T-helper 1 cell (primary cell): ENCODE measurements around the gene ASF1B.
A peak's percentile ranks its signal among the peaks of the same experiment; 100 is the strongest.

Source experiments
- DNase-seq, 5 donors: peaks; one replicate each; pipeline ENCODE4 v3.0.0-alpha.2; 2012 to 2020

The ASF1B gene

DNA sequence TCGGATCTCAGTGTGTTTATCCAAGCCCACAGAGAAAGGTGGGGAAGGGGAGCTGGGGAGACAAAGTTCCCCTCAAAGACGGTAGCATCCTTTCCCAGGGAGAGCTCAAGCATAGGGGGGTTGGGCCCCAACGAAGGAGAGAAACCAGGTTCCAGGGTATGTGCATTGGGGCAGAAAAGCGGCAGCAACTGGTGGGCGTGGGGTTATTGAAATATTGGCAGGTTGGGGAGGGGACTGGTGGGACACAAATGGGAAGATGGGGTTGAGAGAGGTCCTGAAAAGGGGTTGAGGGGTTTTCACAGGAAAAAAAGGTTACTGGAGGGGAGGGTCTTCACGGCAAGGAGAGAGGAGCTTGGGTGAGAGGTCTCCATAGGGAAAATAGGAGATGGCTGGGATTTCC, 1.0 kb downstream of the ASF1B start:
- DNase-seq: no peak

GRCh38 chr19:14127929-14128509, 8.4 kb downstream of the ASF1B start:
- no peak for DNase-seq

GRCh38 chr19:14127176-14127575, 9.2 kb downstream of the ASF1B start:
- DNase-seq: no peak

GRCh38 chr19:14122924-14123323, 13.5 kb downstream of the ASF1B start:
- DNase-seq: no peak

DNA sequence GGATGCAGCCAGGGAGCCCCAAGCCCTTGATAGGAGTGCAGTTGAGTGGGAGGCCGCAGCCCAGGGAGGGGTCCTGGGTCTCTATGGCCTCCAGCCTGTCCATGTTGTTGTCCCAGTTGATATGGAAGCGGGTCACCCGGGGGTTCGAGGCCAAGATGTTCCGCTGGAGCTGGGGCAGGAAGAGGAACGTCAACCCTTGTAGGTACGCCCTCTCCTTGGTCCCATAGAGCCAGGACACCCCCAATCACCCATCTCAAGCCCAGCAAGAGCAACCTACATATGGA, 15.9 kb downstream of the ASF1B start:
- no peak for DNase-seq

GRCh38 chr19:14119644-14120496, 16.5 kb downstream of the ASF1B start:
- DNase-seq: no peak

- DNase-seq: no peak
Measured at GRCh38 chr19:14119146-14119545, 17.2 kb downstream of the ASF1B start.

- DNase-seq: peak in 3 of 5 donors; percentile 26 to 39 (median 32)
Measured at GRCh38 chr19:14118165-14119051, 18.0 kb downstream of the ASF1B start.

DNA sequence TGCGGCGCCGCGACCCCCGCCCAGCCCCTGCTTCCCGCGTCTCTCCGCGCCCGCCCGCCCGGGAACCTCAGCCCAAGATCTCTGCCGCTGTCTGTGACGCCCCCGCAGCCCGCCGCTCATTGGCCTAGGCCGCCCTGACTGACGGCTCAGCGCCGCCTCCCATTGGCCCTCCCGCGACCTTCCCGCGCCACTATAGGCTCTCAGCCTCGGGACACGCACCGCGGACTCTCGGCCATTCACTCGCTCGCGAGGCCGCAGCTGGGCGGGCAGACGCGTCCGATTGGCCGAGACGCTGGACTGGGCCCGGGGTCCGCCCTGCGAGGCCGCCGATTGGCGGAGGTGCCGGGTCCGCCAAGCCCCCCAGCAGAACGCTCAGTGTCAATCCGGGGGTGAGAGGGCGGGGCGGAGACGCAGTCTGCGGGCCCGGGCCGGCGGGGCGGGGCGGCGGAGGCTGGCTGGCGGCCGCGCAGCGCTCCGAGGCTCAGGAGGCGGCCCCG, 18.7 kb downstream of the ASF1B start, which contains the start of gene PRKACA:
TSS of gene PRKACA (minus strand) at position 95 of the 497 bp plus-strand sequence. CDS start 215 bp downstream, outside the sequence.
- peak; percentile 96 to 99 (median 97) for DNase-seq

GRCh38 chr19:14116918-14117578, 19.3 kb downstream of the ASF1B start:
- peak in 2 of 5 donors; percentile 23 for DNase-seq

GRCh38 chr19:14116525-14116917, 19.9 kb downstream of the ASF1B start:
- no peak for DNase-seq

- no peak for DNase-seq
Measured at GRCh38 chr19:14115756-14116155, 20.6 kb downstream of the ASF1B start.

GRCh38 chr19:14114854-14115253, 21.5 kb downstream of the ASF1B start:
- peak in 4 of 5 donors; percentile 26 to 42 (median 36) for DNase-seq

- DNase-seq: no peak
Measured at GRCh38 chr19:14114439-14114838, 21.9 kb downstream of the ASF1B start.

GRCh38 chr19:14113762-14114414, 22.5 kb downstream of the ASF1B start:
- DNase-seq: peak in 3 of 5 donors; percentile 29 to 52 (median 38)

DNA sequence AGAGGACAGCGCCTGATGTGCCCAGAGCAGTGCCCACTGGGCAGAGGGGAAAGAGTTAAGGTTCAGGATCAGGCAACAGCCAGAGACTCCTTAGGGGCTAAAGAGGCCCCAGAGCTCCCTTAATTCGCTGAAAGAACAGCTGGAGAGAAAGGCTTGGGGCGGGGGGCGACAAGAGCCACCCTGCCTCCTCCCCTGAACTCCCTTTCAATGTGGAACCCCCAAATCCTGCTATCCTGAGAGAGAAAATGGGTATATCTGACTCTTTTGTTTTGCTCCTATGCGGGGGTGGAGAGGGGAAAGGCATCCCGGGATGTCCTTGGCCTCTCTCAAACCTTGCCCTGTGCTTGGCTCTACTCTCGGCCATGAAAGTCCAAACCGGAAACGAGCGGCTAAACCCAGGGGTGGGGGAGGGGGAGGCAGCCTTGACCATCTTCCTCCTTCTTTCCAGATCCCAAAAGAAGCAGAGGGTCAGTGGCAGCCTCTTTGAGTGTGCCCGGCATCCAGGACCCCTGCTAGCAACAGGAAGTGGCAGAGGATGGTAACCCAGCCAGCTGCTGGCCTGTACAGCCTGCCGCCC, 23.5 kb downstream of the ASF1B start:
- DNase-seq: no peak

- DNase-seq: no peak
Measured at GRCh38 chr19:14112051-14112808, 24.2 kb downstream of the ASF1B start.

DNA sequence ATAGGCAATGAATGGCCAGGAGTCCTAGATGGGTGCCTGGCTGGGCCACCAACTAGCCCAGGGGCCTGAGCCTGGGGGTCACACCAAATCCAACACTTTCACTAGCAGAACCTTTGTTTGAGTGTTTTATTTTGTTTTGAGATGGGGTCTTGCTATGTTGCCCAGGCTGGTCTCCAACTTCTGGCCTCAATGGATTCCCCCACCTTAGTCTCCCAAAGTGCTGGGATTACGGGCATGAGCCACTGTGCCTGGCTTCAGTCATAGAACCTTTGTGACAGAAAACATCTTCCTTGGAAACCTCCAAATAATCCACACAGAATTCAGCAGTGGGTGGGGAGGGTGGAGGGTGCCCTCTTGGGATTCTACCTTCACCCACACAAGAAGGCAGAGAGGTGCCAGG, 24.9 kb downstream of the ASF1B start:
- DNase-seq: no peak

DNA sequence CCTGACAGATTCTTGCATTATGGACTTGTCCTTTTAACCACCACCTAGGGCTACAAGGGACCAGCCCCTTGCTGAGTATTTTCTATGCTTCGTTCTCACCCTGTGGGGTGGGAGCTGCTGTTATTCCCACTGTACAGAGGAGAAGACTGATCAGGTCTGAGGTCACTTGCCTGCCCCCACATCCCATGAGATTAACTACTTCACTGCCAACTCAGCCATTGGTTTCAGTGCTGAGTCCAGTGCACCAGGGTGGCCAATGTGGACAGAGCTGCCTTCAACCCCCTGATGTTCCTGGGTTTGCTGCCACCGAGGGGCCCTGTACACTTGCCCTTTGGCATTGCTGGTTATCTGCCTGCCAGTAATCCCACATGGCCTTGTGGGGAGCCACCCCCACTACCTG, 25.7 kb downstream of the ASF1B start:
- DNase-seq: no peak

GRCh38 chr19:14107581-14108461, 28.6 kb downstream of the ASF1B start:
- DNase-seq: no peak
